ENCODE data around the gene UGT1A6.

The UGT1A6 gene

GRCh38 chr2:233779722-233780121 lies 87.0 kb downstream of the UGT1A6 start:
- no peak for DNase-seq (ENCODE audit: low read depth)
- TF ChIP-seq, protein P1, sequence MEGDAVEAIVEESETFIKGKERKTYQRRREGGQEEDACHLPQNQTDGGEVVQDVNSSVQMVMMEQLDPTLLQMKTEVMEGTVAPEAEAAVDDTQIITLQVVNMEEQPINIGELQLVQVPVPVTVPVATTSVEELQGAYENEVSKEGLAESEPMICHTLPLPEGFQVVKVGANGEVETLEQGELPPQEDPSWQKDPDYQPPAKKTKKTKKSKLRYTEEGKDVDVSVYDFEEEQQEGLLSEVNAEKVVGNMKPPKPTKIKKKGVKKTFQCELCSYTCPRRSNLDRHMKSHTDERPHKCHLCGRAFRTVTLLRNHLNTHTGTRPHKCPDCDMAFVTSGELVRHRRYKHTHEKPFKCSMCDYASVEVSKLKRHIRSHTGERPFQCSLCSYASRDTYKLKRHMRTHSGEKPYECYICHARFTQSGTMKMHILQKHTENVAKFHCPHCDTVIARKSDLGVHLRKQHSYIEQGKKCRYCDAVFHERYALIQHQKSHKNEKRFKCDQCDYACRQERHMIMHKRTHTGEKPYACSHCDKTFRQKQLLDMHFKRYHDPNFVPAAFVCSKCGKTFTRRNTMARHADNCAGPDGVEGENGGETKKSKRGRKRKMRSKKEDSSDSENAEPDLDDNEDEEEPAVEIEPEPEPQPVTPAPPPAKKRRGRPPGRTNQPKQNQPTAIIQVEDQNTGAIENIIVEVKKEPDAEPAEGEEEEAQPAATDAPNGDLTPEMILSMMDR (IDR thresholded peaks at IDR 0.05; ENCODE audit: insufficient read depth, low read depth, low read length, missing control alignments) = no peak
- no peak overlapping the region for H3K4me3 ChIP-seq (ENCODE audit: low read length)

GRCh38 chr2:233780771-233781170 lies 88.1 kb downstream of the UGT1A6 start:
- TF ChIP-seq, protein P1 (IDR thresholded peaks at IDR 0.05; ENCODE audit: insufficient read depth, low read depth, low read length, missing control alignments) = no peak
- no peak for DNase-seq (ENCODE audit: low read depth)
- no peak overlapping the region for H3K4me3 ChIP-seq (ENCODE audit: low read length)

GRCh38 chr2:233789554-233789953 lies 96.9 kb downstream of the UGT1A6 start:
- H3K4me3 ChIP-seq (ENCODE audit: low read length) = no peak overlapping the region
- DNase-seq (ENCODE audit: low read depth) = no peak
- TF ChIP-seq, protein P1 (IDR thresholded peaks at IDR 0.05; ENCODE audit: insufficient read depth, low read depth, low read length, missing control alignments) = no peak

DNA sequence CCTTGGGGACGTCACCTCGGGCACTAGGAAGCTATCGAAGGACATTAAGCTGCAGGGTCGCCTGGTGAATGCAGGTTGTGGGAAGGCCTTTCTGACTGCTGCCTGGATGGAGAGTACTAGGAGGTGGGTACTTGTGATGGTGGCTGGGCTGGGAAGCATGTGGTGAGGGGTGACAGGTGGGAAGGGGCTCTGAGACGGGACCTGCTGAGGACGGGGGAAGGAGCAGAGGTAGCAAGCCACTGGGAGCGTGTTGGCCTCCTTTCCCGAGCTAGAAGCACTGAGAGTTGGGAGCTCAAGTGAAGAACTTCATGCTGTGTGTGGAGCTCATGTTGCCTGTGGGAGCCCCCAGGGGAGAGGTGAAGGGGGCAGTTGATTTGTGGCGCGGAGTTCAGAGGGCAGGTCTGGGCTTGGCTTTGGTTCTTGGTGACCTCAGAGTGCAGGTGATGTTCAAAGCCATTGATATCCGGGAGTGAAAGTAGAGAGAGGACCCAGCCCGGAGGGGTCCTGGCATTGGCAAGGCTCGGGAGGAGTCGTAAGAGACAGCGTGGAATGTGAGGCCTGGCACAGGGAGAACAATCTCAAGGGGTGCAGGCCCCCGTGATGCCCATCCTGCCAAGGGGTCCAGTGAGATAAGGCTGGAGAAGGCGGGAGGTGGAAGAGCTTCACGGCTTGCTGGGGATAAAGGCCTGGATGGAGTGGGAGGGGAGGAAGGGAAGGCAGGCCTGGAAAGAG lies 98.6 kb downstream of the UGT1A6 start:
- TF ChIP-seq, protein P1 (IDR thresholded peaks at IDR 0.05; ENCODE audit: insufficient read depth, low read depth, low read length, missing control alignments) = no peak

DNA sequence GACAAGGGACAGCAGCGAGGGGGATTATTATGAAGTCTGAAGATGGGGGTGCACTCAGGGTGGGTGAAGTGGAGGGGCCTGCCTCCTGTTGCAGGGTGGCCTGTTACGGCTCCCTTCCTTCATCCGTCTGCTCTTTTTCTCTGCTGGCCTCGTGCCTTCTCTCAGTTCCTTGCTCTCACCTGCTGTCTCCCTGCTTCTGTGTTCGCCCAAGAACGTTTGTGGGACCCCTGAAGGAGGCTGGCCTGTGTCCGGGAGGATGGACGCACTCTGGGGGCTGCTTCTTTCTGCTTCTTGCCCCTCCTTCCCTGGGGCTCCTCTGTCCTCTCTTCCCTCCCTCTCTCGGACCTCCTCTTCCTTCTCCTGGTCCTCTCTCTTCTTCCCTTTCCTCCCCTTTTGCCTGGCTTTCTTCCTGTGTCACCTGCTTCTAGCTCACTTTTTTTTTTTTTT lies 99.2 kb downstream of the UGT1A6 start:
- TF ChIP-seq, protein P1 (IDR thresholded peaks at IDR 0.05; ENCODE audit: insufficient read depth, low read depth, low read length, missing control alignments) = no peak
- no peak overlapping the region for H3K4me3 ChIP-seq (ENCODE audit: low read length)
- no peak for DNase-seq (ENCODE audit: low read depth)

More for the DNA sequence above, 98.6 kb downstream of the UGT1A6 start:
- no peak for DNase-seq (ENCODE audit: low read depth)
- H3K4me3 ChIP-seq (ENCODE audit: low read length) = no peak overlapping the region

DNA sequence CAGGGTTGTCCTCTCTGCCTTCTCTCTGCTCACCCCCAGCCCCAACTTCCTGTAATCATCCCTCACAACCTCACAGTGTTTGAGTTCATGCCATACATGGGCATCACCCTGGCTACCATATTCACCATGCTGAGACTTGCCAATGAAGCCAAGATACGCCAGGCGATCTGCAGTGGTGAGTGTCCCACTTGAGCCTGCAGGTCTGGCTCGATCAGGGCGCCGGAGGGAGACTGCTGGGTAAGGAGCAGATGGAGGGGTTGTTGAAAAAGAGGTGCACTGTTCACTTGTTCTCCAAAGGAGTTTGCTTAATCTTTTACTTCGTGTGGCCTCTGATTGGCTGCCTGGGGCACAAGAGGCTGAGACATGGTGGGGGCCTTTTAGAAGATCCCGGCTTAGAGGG lies 100.0 kb downstream of the UGT1A6 start:
- no peak overlapping the region for H3K4me3 ChIP-seq (ENCODE audit: low read length)
- TF ChIP-seq, protein P1 (IDR thresholded peaks at IDR 0.05; ENCODE audit: insufficient read depth, low read depth, low read length, missing control alignments) = no peak
- DNase-seq (ENCODE audit: low read depth) = no peak
